ENCODE results near the gene MPEG1. TPM values are rescaled to one million over a fixed set of nuclear protein-coding genes. Genes with fewer than 3 reads are reported as not detected.

The MPEG1 gene
- total and polyA plus RNA-seq, 2 of the 4 experiments (the other 2 are of a cell fraction), result not detected

GRCh38 chr11:59243633-59244032 lies 30.9 kb upstream of the MPEG1 start:
- Histone ChIP-seq H3K4me1 (ENCODE audit: control insufficient read depth, insufficient read depth, low read length) (peaks cover 2% of the 10 kb centered on the region; the same call in 1 of the 2 replicates), H3K9me1 (ENCODE audit: insufficient read depth, low read length) (no peaks in the 10 kb centered on the region), H4K91ac (ENCODE audit: insufficient read depth, low read depth, low read length) (no peak overlapping the region; the same call in 1 of the 2 replicates), H3K4me2 (ENCODE audit: low read depth, low read length) (peak overlapping the region; percentile 57; the same call in 1 of the 2 replicates), H2AK9ac (replicated peaks; ENCODE audit: low read depth, low read length, poor library complexity) (no peak overlapping the region), H2BK5ac (ENCODE audit: low read depth, low read length, poor library complexity, severe bottlenecking) (peak overlapping the region; percentile 38), H4K20me1 (ENCODE audit: insufficient read depth, low read length) (no peaks in the 10 kb centered on the region), H3K4ac (ENCODE audit: low read depth, low read length) (peak overlapping the region; percentile 20; the same call in 1 of the 2 replicates), H3K18ac (ENCODE audit: low read depth, low read length) (no peak overlapping the region; the same call in 1 of the 2 replicates), H3K56ac (ENCODE audit: extremely low read depth, insufficient read depth, low read length) (no peak overlapping the region), H2BK15ac (ENCODE audit: low read depth, low read length) (0 out of 3 replicates have a peak overlapping the region, but pooled peaks have one; percentile 7), H3K14ac (replicated peaks; ENCODE audit: low read depth, low read length) (peak overlapping the region; percentile 63; the same call in 1 of the 2 replicates), H3K79me1 (ENCODE audit: low read depth in 1 of 2, low read length in 2 of 2) (no peaks in the 10 kb centered on the region), H2AK5ac (ENCODE audit: low read depth, low read length) (no peak overlapping the region), H3K23ac (ENCODE audit: low read depth, low read length) (no peak overlapping the region), H2AFZ (replicated peaks; ENCODE audit: low read length, poor library complexity) (no peak overlapping the region), H3K27me3 (ENCODE audit: control insufficient read depth, insufficient read depth, low read length) (no peaks in the 10 kb centered on the region), H3K9ac (ENCODE audit: low read depth, low read length) (no peak overlapping the region), H4K8ac (ENCODE audit: low read depth in 2 of 2, low read length in 2 of 2) (0 out of 4 replicates have a peak overlapping the region, but pooled peaks of 1 of the 2 experiments have one; percentile 32), H2BK120ac (ENCODE audit: low read depth, low read length) (0 out of 2 replicates have a peak overlapping the region, but pooled peaks have one; percentile 85), H3K27ac (ENCODE audit: insufficient read depth, low read length) (no peak overlapping the region), H3K4me3 (ENCODE audit: insufficient read depth, low read depth, low read length) (no peak overlapping the region), H2BK20ac (ENCODE audit: low read depth, low read length) (peak overlapping the region; percentile 77), H4K5ac (ENCODE audit: low read depth, low read length) (no peak overlapping the region), H3K36me3 (ENCODE audit: control insufficient read depth, insufficient read depth, low read length) (no peaks in the 10 kb centered on the region), H3K9me3 (ENCODE audit: control insufficient read depth, insufficient read depth, low read length) (no peaks in the 10 kb centered on the region)
- dilution Hi-C loops (cut with HindIII; ENCODE audit: low sequenced_read_pairs, unreplicated experiment), result no loop called here
- in situ Hi-C loops (cut with MboI; ENCODE audit: low sequenced_read_pairs), result no loop called here
- no peak for TF ChIP-seq MAFK (IDR thresholded peaks at IDR 0.05; ENCODE audit: low read depth, low read length)
- TF ChIP-seq BHLHE40 (IDR thresholded peaks at IDR 0.05; ENCODE audit: low read depth, low read length), result no peak
- no TSS peak for BruUV-seq (replicated peaks)
- peak; percentile 70 for ATAC-seq (ENCODE audit: low read depth)
- peak; percentile 46 for DNase-seq
- CTCF ChIA-PET, result interaction anchor here (0.6 kb wide), 1 partner anchor 12 kb away, joined by 3 read pairs; no protein-coding TSS in a partner anchor
- POLR2A ChIA-PET (ENCODE audit: unreplicated experiment), result no interaction called here
- intact Hi-C loops (cut with micrococcal nuclease), result loop anchor here (2.0 kb wide), 1 partner anchor 17 kb away; no protein-coding TSS in a partner anchor
- no CpG with 5 or more reads among the region's 1 CpG for WGBS, 2 experiments (ENCODE audit: extremely low coverage in 2 of 2, insufficient read length in 1 of 2)
